H1 (cell line): Measurements from ENCODE around the gene MYORG. TPM values are rescaled to one million over a fixed set of nuclear protein-coding genes. Genes with fewer than 3 reads are reported as not detected.

Experiments
- CTCF ChIA-PET: fragments of 300-600 bp; sonication (Branson Sonifier 250); formaldehyde crosslinking; loops from one replicate; lab custom pipeline; 2021; ENCODE audit not compliant: partially characterized antibody; lab: Charles Lee
- POLR2A ChIA-PET: fragments of 300-600 bp; sonication (Branson Sonifier 250); formaldehyde crosslinking; loops from one replicate; lab custom pipeline; 2021; ENCODE audit warnings: inconsistent platforms; ENCODE audit not compliant: partially characterized antibody; lab: Charles Lee
- DNase-seq, 2 experiments: peaks; one replicate each; pipeline versions ENCODE4 v3.0.0 to v3.0.0-alpha.2; 2010 to 2022; ENCODE audit warnings: low spot score in 2 of 2, low read depth in 1 of 2, mixed read lengths in 1 of 2
- FAIRE-seq: peaks from 2 replicates; lab custom pipeline; 2011; peaks lifted over from hg19 to GRCh38; lab: Jason Lieb, UNC
- H2AFZ ChIP-seq: 2 replicates; pipeline ENCODE4 v1.8.1; 2012; ENCODE audit warnings: low read length, inconsistent platforms
- H2AK5ac ChIP-seq: 2 replicates; pipeline ENCODE4 v1.6.1; 2013; ENCODE audit warnings: low read depth, low read length
- H2BK120ac ChIP-seq: replicated peaks from 2 replicates; pipeline ENCODE3; 2013; ENCODE audit warnings: low read depth, low read length, inconsistent platforms
- H2BK12ac ChIP-seq: 2 replicates; pipeline ENCODE4 v1.6.1; 2013; ENCODE audit warnings: low read depth, low read length
- H2BK15ac ChIP-seq: 2 replicates; pipeline ENCODE4 v1.6.1; 2013; ENCODE audit warnings: low read length
- H2BK20ac ChIP-seq: 2 replicates; pipeline ENCODE4 v1.6.1; 2013; ENCODE audit warnings: low read length
- H2BK5ac ChIP-seq: 2 replicates; pipeline ENCODE4 v1.6.1; 2013; ENCODE audit warnings: low read depth, low read length
- H3K14ac ChIP-seq: 2 replicates; pipeline ENCODE4 v1.6.1; 2013; ENCODE audit warnings: inconsistent platforms; ENCODE audit not compliant: insufficient read length
- H3K18ac ChIP-seq: 2 replicates; pipeline ENCODE4 v1.6.1; 2013; ENCODE audit warnings: low read length; ENCODE audit errors: extremely low read depth
- H3K23ac ChIP-seq: 2 replicates; pipeline ENCODE4 v1.6.1; 2013; ENCODE audit warnings: inconsistent platforms; ENCODE audit not compliant: insufficient read length
- H3K23me2 ChIP-seq: 2 replicates; pipeline ENCODE4 v1.6.1; 2013; ENCODE audit warnings: low read depth, low read length
- H3K27ac ChIP-seq: 2 replicates; pipeline ENCODE4 v1.6.1; 2011; ENCODE audit warnings: low read depth, low read length, inconsistent platforms
- H3K27me3 ChIP-seq, 4 experiments: replicated peaks in 1 of 4; 1 replicate in 1 of 4; 2 replicates in 3 of 4; pipeline versions ENCODE4 v1.6.1 to v1.8.1; 2011 to 2013; ENCODE audit warnings: low read length in 3 of 4, mild to moderate bottlenecking in 3 of 4, inconsistent platforms in 2 of 4, mixed read lengths in 2 of 4, moderate library complexity in 1 of 4; ENCODE audit not compliant: control insufficient read depth in 3 of 4, insufficient read depth in 3 of 4; ENCODE audit errors: extremely low read depth in 1 of 4
- H3K36me3 ChIP-seq, 4 experiments: 2 replicates each; pipeline versions ENCODE4 v1.6.1 to v1.8.1; 2011 to 2013; ENCODE audit warnings: mild to moderate bottlenecking in 4 of 4, low read length in 3 of 4, moderate library complexity in 2 of 4, control low read depth in 1 of 4, inconsistent platforms in 1 of 4; ENCODE audit not compliant: insufficient read depth in 4 of 4, control insufficient read depth in 2 of 4
- H3K4ac ChIP-seq: replicated peaks from 2 replicates; pipeline ENCODE3; 2013; ENCODE audit warnings: low read length, low read depth, mixed read lengths, inconsistent platforms; ENCODE audit not compliant: insufficient read length
- H3K4me1 ChIP-seq, 4 experiments: replicated peaks in 1 of 4; 1 replicate in 1 of 4; 2 replicates in 3 of 4; pipeline versions ENCODE4 v1.6.1 to v1.8.1; 2011 to 2013; ENCODE audit warnings: low read length in 3 of 4, inconsistent platforms in 2 of 4, mixed read lengths in 1 of 4; ENCODE audit not compliant: insufficient read depth in 4 of 4, control insufficient read depth in 3 of 4
- H3K4me2 ChIP-seq, 2 experiments: 2 replicates each; pipeline versions ENCODE4 v1.6.1 to v1.8.1; 2011 to 2013; ENCODE audit warnings: low read depth in 2 of 2, low read length in 2 of 2, control low read depth in 1 of 2, inconsistent platforms in 1 of 2, mild to moderate bottlenecking in 1 of 2; ENCODE audit not compliant: insufficient read depth in 1 of 2
- H3K4me3 ChIP-seq, 4 experiments: fragments of 200-600, 300-600 bp in 1 of 4; sonication (generic), shearing (Covaris generic), sonication (Bioruptor Twin) in 1 of 4; 2 replicates each; pipeline versions ENCODE4 v1.5.1 to v1.8.1; 2011 to 2016; ENCODE audit warnings: low read length in 4 of 4, low read depth in 3 of 4, control low read depth in 2 of 4, inconsistent platforms in 2 of 4, mild to moderate bottlenecking in 2 of 4, mixed read lengths in 1 of 4, moderate library complexity in 1 of 4; ENCODE audit not compliant: insufficient read depth in 2 of 4; ENCODE audit errors: extremely low read depth in 1 of 4
- H3K56ac ChIP-seq: replicated peaks from 2 replicates; pipeline ENCODE3; 2013; ENCODE audit warnings: low read depth, mild to moderate bottlenecking, mixed read lengths, low read length, inconsistent platforms; ENCODE audit not compliant: insufficient read length
- H3K79me1 ChIP-seq: 2 replicates; pipeline ENCODE4 v1.6.1; 2013; ENCODE audit warnings: low read depth, low read length, control low read depth
- H3K79me2 ChIP-seq, 2 experiments: 2 replicates each; pipeline versions ENCODE4 v1.6.1 to v1.8.1; 2012 to 2013; ENCODE audit warnings: low read length in 2 of 2, mild to moderate bottlenecking in 2 of 2, inconsistent platforms in 1 of 2; ENCODE audit not compliant: insufficient read depth in 2 of 2, control insufficient read depth in 1 of 2
- H3K9ac ChIP-seq, 4 experiments: replicated peaks in 1 of 4; 1 replicate in 1 of 4; 2 replicates in 3 of 4; pipeline versions ENCODE4 v1.6.1 to v1.8.1; 2011 to 2013; ENCODE audit warnings: low read depth in 3 of 4, low read length in 3 of 4, control low read depth in 2 of 4, mild to moderate bottlenecking in 2 of 4, moderate library complexity in 2 of 4, inconsistent platforms in 1 of 4; ENCODE audit errors: extremely low read depth in 1 of 4
- H3K9me3 ChIP-seq, 2 experiments: 2 replicates each; pipeline versions ENCODE4 v1.6.1 to v1.8.1; 2012 to 2013; ENCODE audit warnings: mild to moderate bottlenecking in 2 of 2, moderate library complexity in 2 of 2, control low read depth in 1 of 2, inconsistent platforms in 1 of 2, low read depth in 1 of 2, low read length in 1 of 2, mixed read lengths in 1 of 2; ENCODE audit not compliant: insufficient read depth in 2 of 2
- H4K20me1 ChIP-seq, 2 experiments: replicated peaks in 1 of 2; 2 replicates each; pipeline versions ENCODE3 to v1.8.1; 2011 to 2013; ENCODE audit warnings: inconsistent platforms in 2 of 2, low read length in 2 of 2, mild to moderate bottlenecking in 1 of 2; ENCODE audit not compliant: insufficient read depth in 2 of 2, control insufficient read depth in 1 of 2
- H4K5ac ChIP-seq: 2 replicates; pipeline ENCODE4 v1.6.1; 2013; ENCODE audit warnings: low read length, low read depth, mixed read lengths, inconsistent platforms; ENCODE audit not compliant: insufficient read length
- H4K8ac ChIP-seq: 2 replicates; pipeline ENCODE4 v1.8.0; 2013; ENCODE audit warnings: mild to moderate bottlenecking, moderate library complexity, low read length, inconsistent platforms; ENCODE audit not compliant: insufficient read depth; ENCODE audit errors: extremely low read depth
- H4K91ac ChIP-seq: replicated peaks from 2 replicates; pipeline ENCODE3; 2013; ENCODE audit warnings: low read length, mixed read lengths, inconsistent platforms; ENCODE audit not compliant: insufficient read length
- BRCA1 ChIP-seq: IDR thresholded peaks from 2 replicates; pipeline ENCODE4 v1.6.1; 2012; ENCODE audit warnings: low read depth, low read length, improper control_type of control experiment
- CBX5 ChIP-seq: fragments of 300-800, 300-1000 bp; sonication (generic); IDR thresholded peaks from 2 replicates; pipeline ENCODE4 v1.7.1; 2016; ENCODE audit warnings: antibody characterized with exemption, low read length, low read depth
- CEBPB ChIP-seq: IDR thresholded peaks from 2 replicates; pipeline ENCODE4 v1.6.1; 2012; ENCODE audit warnings: low read depth, low read length
- CHD1 ChIP-seq: IDR thresholded peaks from 2 replicates; pipeline ENCODE4 v1.6.1; 2012; ENCODE audit warnings: low read depth, low read length, improper control_type of control experiment
- CTBP2 ChIP-seq: IDR thresholded peaks from 2 replicates; pipeline ENCODE4 v1.7.0; 2011; ENCODE audit warnings: borderline replicate concordance, mild to moderate bottlenecking, moderate library complexity, mixed read lengths, low read length; ENCODE audit not compliant: insufficient read depth, insufficient read length
- EZH2 ChIP-seq: fragments of 200-600 bp; sonication (generic); IDR thresholded peaks from 2 replicates; pipeline ENCODE4 v1.7.1; 2012; ENCODE audit warnings: low read depth, mild to moderate bottlenecking, moderate library complexity, low read length, inconsistent platforms; ENCODE audit not compliant: severe bottlenecking
- GABPA ChIP-seq: IDR thresholded peaks from 2 replicates; pipeline ENCODE4 v1.6.1; 2011; ENCODE audit warnings: mild to moderate bottlenecking, low read length, moderate library complexity, borderline replicate concordance; ENCODE audit not compliant: insufficient read depth
- JUND ChIP-seq: IDR thresholded peaks from 2 replicates; pipeline ENCODE4 v1.6.1; 2011; ENCODE audit warnings: mild to moderate bottlenecking, improper control_type of control experiment, low read length
- RFX5 ChIP-seq: IDR thresholded peaks from 2 replicates; pipeline ENCODE4 v1.6.1; 2011; ENCODE audit warnings: low read depth, low read length, improper control_type of control experiment, borderline replicate concordance
- RNF2 ChIP-seq: fragments of 200-900, 300-1000 bp; sonication (generic); IDR thresholded peaks from 2 replicates; pipeline ENCODE4 v1.7.1; 2016; ENCODE audit warnings: borderline replicate concordance, low read depth, mild to moderate bottlenecking, antibody characterized with exemption, low read length; ENCODE audit not compliant: poor library complexity, severe bottlenecking; ENCODE audit errors: missing control alignments
- SP2 ChIP-seq: IDR thresholded peaks from 2 replicates; pipeline ENCODE4 v1.6.1; 2012; ENCODE audit warnings: mild to moderate bottlenecking, low read length, inconsistent platforms
- SUZ12 ChIP-seq: fragments of 200-600 bp; sonication (generic); IDR thresholded peaks from 2 replicates; pipeline ENCODE4 v1.6.1; 2012; ENCODE audit warnings: mild to moderate bottlenecking, inconsistent platforms, low read length, moderate library complexity, mixed read lengths
- YY1 ChIP-seq: IDR thresholded peaks from 2 replicates; pipeline ENCODE4 v1.6.1; 2011; ENCODE audit warnings: low read depth, mild to moderate bottlenecking, low read length
- WGBS, 2 experiments: shearing (Covaris generic) in 1 of 2; methylation state at CpG; one replicate each; pipeline versions ENCODE4 v1.1.6 to v1.1.7; 2013 to 2015; ENCODE audit warnings: low lambda C conversion rate in 2 of 2, mixed read lengths in 2 of 2, inconsistent platforms in 1 of 2, low coverage in 1 of 2, missing lambda C conversion rate in 1 of 2; ENCODE audit not compliant: insufficient replicate concordance in 2 of 2, insufficient coverage in 1 of 2, insufficient read length in 1 of 2; ENCODE audit errors: extremely low coverage in 1 of 2, missing lambda C conversion rate in 1 of 2; 5-methylcytosine and 5-hydroxymethylcytosine counted together
- polyA plus RNA-seq, 7 experiments: library from polyadenylated mRNA; depleted of rRNA in 3 of 7; stranded (reverse) in 5 of 7; unstranded in 2 of 7; fragments of >200 nt in 5 of 7; fragments of 200-250 nt in 2 of 7; gene quantifications; 1 replicate in 5 of 7; 2 replicates in 1 of 7; 4 replicates in 1 of 7; pipeline versions ENCODE4 v1.2.1 to v1.2.3, GENCODE V29; 2011 to 2013; ENCODE audit warnings: missing spikeins in 2 of 7, mixed read lengths in 2 of 7
- total RNA-seq: library from RNA; stranded (reverse); fragmentation: NEBNext Ultra II Directional; extraction: Animal tissue kit (Norgen Biotek cat#: 25700); gene quantifications from 2 replicates; pipeline ENCODE4 v1.2.1, GENCODE V29; 2021
- TF ChIP-seq, protein P1 (sequence below): IDR thresholded peaks from 2 replicates; pipeline ENCODE4 v1.6.1; 2012; ENCODE audit warnings: inconsistent platforms

The MYORG gene
- total and polyA plus RNA-seq, 2 of the 8 experiments (the other 6 are each of a cell fraction or from before 2014, with no cell fraction given) = 1.2 to 5.9 TPM

- Histone ChIP-seq H2BK12ac (no peak overlapping the region), H2BK120ac (no peak overlapping the region), H4K91ac (no peak overlapping the region), H4K5ac (no peak overlapping the region), H2BK15ac (no peak overlapping the region), H3K27ac (no peak overlapping the region), H4K8ac (no peak overlapping the region), H3K4me2 (no peak overlapping the region), H3K56ac (no peak overlapping the region), H4K20me1 (peaks cover 0 to 2% of the 10 kb centered on the region in 2 experiments), H3K4me1 (no peaks in the 10 kb centered on the region), H3K4me3 (no peak overlapping the region), H3K9me3 (no peaks in the 10 kb centered on the region), H2BK20ac (no peak overlapping the region), H3K79me2 (no peaks in the 10 kb centered on the region), H3K14ac (no peak overlapping the region), H3K23me2 (no peaks in the 10 kb centered on the region), H3K79me1 (no peaks in the 10 kb centered on the region), H3K23ac (no peak overlapping the region), H2AK5ac (no peak overlapping the region), H2AFZ (no peak overlapping the region), H2BK5ac (no peak overlapping the region), H3K36me3 (no peaks in the 10 kb centered on the region; a peak in 1 of 8 replicates), H3K4ac (no peak overlapping the region), H3K9ac (no peak overlapping the region), H3K27me3 (no peaks in the 10 kb centered on the region), H3K18ac (no peak overlapping the region)
- ChIA-PET POLR2A (no interaction called here), CTCF (interaction anchor here (0.8 to 4.0 kb wide), 7 partner anchors 10 to 261 kb away, joined by 3 to 22 read pairs (median 5); no protein-coding TSS in a partner anchor)
- WGBS, 2 experiments = no CpG with 5 or more reads among the region's 1 CpG
- FAIRE-seq (no peak), DNase-seq (no peak)
- TF ChIP-seq CTBP2 (no peak), JUND (no peak), SUZ12 (no peak), EZH2 (no peak), BRCA1 (no peak), YY1 (no peak), CBX5 (no peak), RFX5 (no peak), CHD1 (no peak), RNF2 (no peak), GABPA (no peak), CEBPB (no peak), SP2 (no peak)
- TF ChIP-seq, protein P1, sequence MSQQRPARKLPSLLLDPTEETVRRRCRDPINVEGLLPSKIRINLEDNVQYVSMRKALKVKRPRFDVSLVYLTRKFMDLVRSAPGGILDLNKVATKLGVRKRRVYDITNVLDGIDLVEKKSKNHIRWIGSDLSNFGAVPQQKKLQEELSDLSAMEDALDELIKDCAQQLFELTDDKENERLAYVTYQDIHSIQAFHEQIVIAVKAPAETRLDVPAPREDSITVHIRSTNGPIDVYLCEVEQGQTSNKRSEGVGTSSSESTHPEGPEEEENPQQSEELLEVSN = no peak
Observed at GRCh38 chr9:34398875-34399274, 22.2 kb upstream of the MYORG start.
